OCI-LY1 (cell line): ENCODE data around the gene NAGK.
"Not testable (repeated sequence)": the region's sequence is repeated elsewhere in the genome, so short reads cannot be mapped to it uniquely, and the experiment has no call there.

Source experiments
- EZH2 ChIP-seq: fragments of 200-600 bp; sonication (generic), shearing (Covaris generic); IDR thresholded peaks from 2 replicates; pipeline ENCODE4 v1.8.0; 2017; ENCODE audit warnings: borderline replicate concordance, mixed run types, mild to moderate bottlenecking, antibody characterized with exemption, low read length, moderate library complexity, mixed read lengths
- TF ChIP-seq, protein P1 (sequence below): fragments of 200-600 bp; sonication (generic), shearing (Covaris generic); IDR thresholded peaks from 2 replicates; pipeline ENCODE4 v1.5.1; 2017; ENCODE audit warnings: mild to moderate bottlenecking, antibody characterized with exemption, low read length, moderate library complexity, mixed read lengths

DNA sequence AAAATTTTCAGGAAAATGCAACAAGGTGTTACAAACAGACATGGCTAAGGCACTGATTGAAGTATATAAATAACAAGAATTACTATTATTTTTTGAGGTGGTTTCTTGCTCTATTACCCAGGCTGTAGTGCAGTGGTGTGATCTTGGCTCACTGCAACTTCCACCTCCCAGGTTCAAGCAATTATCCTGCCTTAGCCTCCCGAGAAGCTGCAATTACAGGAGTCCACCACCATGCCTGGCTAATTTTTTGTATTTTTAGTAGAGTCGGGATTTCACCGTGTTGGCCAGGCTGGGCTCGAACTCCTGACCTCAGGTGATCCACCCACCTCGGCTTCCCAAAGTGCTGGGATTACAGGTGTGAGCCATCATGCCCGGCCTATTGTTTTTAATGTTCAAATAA, 38.0 kb downstream of the NAGK start:
- TF ChIP-seq, protein P1, sequence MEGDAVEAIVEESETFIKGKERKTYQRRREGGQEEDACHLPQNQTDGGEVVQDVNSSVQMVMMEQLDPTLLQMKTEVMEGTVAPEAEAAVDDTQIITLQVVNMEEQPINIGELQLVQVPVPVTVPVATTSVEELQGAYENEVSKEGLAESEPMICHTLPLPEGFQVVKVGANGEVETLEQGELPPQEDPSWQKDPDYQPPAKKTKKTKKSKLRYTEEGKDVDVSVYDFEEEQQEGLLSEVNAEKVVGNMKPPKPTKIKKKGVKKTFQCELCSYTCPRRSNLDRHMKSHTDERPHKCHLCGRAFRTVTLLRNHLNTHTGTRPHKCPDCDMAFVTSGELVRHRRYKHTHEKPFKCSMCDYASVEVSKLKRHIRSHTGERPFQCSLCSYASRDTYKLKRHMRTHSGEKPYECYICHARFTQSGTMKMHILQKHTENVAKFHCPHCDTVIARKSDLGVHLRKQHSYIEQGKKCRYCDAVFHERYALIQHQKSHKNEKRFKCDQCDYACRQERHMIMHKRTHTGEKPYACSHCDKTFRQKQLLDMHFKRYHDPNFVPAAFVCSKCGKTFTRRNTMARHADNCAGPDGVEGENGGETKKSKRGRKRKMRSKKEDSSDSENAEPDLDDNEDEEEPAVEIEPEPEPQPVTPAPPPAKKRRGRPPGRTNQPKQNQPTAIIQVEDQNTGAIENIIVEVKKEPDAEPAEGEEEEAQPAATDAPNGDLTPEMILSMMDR, result not testable (repeated sequence)
- not testable (repeated sequence) for TF ChIP-seq EZH2
